SH-SY5Y (cell line): Measurements from ENCODE around the gene THRB.

Source experiments
- GATA2 ChIP-seq: IDR thresholded peaks from 2 replicates; pipeline ENCODE4 v1.6.1; 2011; ENCODE audit warnings: mild to moderate bottlenecking, low read depth, low read length
- GATA3 ChIP-seq: IDR thresholded peaks from 2 replicates; pipeline ENCODE4 v1.6.1; 2011; ENCODE audit warnings: low read depth, mild to moderate bottlenecking, low read length, moderate library complexity

DNA sequence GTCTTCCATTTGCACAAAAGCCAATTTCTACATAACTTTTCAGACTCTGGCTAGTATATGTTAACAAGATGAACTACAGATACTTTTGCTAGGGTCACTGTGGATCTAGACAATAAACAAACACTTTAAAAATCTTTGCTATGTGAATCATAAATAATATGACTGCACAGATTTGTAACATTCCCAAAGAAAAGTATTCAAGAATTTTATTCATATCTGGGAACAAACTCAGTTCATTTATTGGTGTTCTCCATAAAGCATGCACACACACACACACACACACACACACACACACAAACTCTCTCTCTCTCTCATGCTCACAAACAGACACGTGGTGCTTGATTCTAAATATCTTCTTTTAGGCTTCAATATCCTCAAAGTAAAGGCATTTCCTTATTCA lies 18.8 kb upstream of the THRB start:
- TF ChIP-seq GATA3 (no peak), GATA2 (no peak)
